ENCODE data around the gene NHSL1.

The NHSL1 gene

GRCh38 chr6:138467901-138468300, 31.4 kb downstream of the NHSL1 start:
- Histone ChIP-seq H3K27ac (ENCODE audit: low read length) (no peak overlapping the region), H2AFZ (ENCODE audit: low read depth, low read length) (no peak overlapping the region), H3K9me3 (ENCODE audit: insufficient read depth, low read length, severe bottlenecking) (no peaks in the 10 kb centered on the region), H3K36me3 (ENCODE audit: insufficient read depth, low read length) (no peaks in the 10 kb centered on the region), H3K4me3 (ENCODE audit: low read depth in 1 of 2, low read length in 2 of 2) (no peak overlapping the region), H3K9ac (ENCODE audit: low read depth, low read length) (no peak overlapping the region), H4K20me1 (ENCODE audit: insufficient read depth, low read length) (no peaks in the 10 kb centered on the region), H3K4me1 (ENCODE audit: insufficient read depth, low read length) (no peaks in the 10 kb centered on the region), H3K27me3 (ENCODE audit: insufficient read depth, low read length, poor library complexity) (no peaks in the 10 kb centered on the region), H3K4me2 (ENCODE audit: insufficient read depth, low read length) (no peak overlapping the region), H3K79me2 (ENCODE audit: insufficient read depth, low read length) (no peaks in the 10 kb centered on the region)
- TF ChIP-seq EZH2 (IDR thresholded peaks at IDR 0.05; ENCODE audit: borderline replicate concordance, low read depth, low read length, severe bottlenecking): no peak
- DNase-seq: no peak
- no peak for ATAC-seq (ENCODE audit: insufficient read depth, low read depth)

- ATAC-seq (ENCODE audit: insufficient read depth, low read depth) (no peak), DNase-seq (no peak)
- Histone ChIP-seq H3K9ac (ENCODE audit: low read depth, low read length) (no peak overlapping the region), H3K4me3 (ENCODE audit: low read depth in 1 of 2, low read length in 2 of 2) (no peak overlapping the region), H3K4me1 (ENCODE audit: insufficient read depth, low read length) (no peaks in the 10 kb centered on the region), H3K36me3 (ENCODE audit: insufficient read depth, low read length) (no peaks in the 10 kb centered on the region), H3K79me2 (ENCODE audit: insufficient read depth, low read length) (no peaks in the 10 kb centered on the region), H3K27me3 (ENCODE audit: insufficient read depth, low read length, poor library complexity) (no peaks in the 10 kb centered on the region), H3K4me2 (ENCODE audit: insufficient read depth, low read length) (no peak overlapping the region), H3K27ac (ENCODE audit: low read length) (no peak overlapping the region), H3K9me3 (ENCODE audit: insufficient read depth, low read length, severe bottlenecking) (no peaks in the 10 kb centered on the region), H4K20me1 (ENCODE audit: insufficient read depth, low read length) (no peaks in the 10 kb centered on the region), H2AFZ (ENCODE audit: low read depth, low read length) (no peak overlapping the region)
- TF ChIP-seq EZH2 (IDR thresholded peaks at IDR 0.05; ENCODE audit: borderline replicate concordance, low read depth, low read length, severe bottlenecking): no peak
- no peak for TF ChIP-seq CTCF (IDR thresholded peaks at IDR 0.05; ENCODE audit: borderline replicate concordance, extremely low read depth, low read length, poor library complexity, severe bottlenecking)
These were observed 34.2 kb downstream of the NHSL1 start for GRCh38 chr6:138465007-138465645.

- no peaks in the 10 kb centered on the region for H3K4me1 ChIP-seq (ENCODE audit: insufficient read depth, low read length)
- H3K79me2 ChIP-seq (ENCODE audit: insufficient read depth, low read length): no peaks in the 10 kb centered on the region
- H4K20me1 ChIP-seq (ENCODE audit: insufficient read depth, low read length): no peaks in the 10 kb centered on the region
- no peaks in the 10 kb centered on the region for H3K27me3 ChIP-seq (ENCODE audit: insufficient read depth, low read length, poor library complexity)
- TF ChIP-seq CTCF (IDR thresholded peaks at IDR 0.05; ENCODE audit: borderline replicate concordance, extremely low read depth, low read length, poor library complexity, severe bottlenecking) (no peak), EZH2 (IDR thresholded peaks at IDR 0.05; ENCODE audit: borderline replicate concordance, low read depth, low read length, severe bottlenecking) (no peak)
- no peak overlapping the region for H3K9ac ChIP-seq (ENCODE audit: low read depth, low read length)
- H2AFZ ChIP-seq (ENCODE audit: low read depth, low read length): no peak overlapping the region
- H3K27ac ChIP-seq (ENCODE audit: low read length): no peak overlapping the region
- no peak for ATAC-seq (ENCODE audit: insufficient read depth, low read depth)
- H3K4me2 ChIP-seq (ENCODE audit: insufficient read depth, low read length): no peak overlapping the region
- no peaks in the 10 kb centered on the region for H3K9me3 ChIP-seq (ENCODE audit: insufficient read depth, low read length, severe bottlenecking)
- H3K36me3 ChIP-seq (ENCODE audit: insufficient read depth, low read length): no peaks in the 10 kb centered on the region
- DNase-seq: no peak
- no peak overlapping the region for H3K4me3 ChIP-seq (ENCODE audit: low read depth in 1 of 2, low read length in 2 of 2)
These were observed 35.2 kb downstream of the NHSL1 start for GRCh38 chr6:138464085-138464484.

GRCh38 chr6:138461647-138462046, 37.6 kb downstream of the NHSL1 start:
- H3K4me3 ChIP-seq (ENCODE audit: low read depth in 1 of 2, low read length in 2 of 2): no peak overlapping the region
- H3K9me3 ChIP-seq (ENCODE audit: insufficient read depth, low read length, severe bottlenecking): no peaks in the 10 kb centered on the region
- H4K20me1 ChIP-seq (ENCODE audit: insufficient read depth, low read length): no peaks in the 10 kb centered on the region
- no peaks in the 10 kb centered on the region for H3K27me3 ChIP-seq (ENCODE audit: insufficient read depth, low read length, poor library complexity)
- H3K4me2 ChIP-seq (ENCODE audit: insufficient read depth, low read length): no peak overlapping the region
- no peak overlapping the region for H2AFZ ChIP-seq (ENCODE audit: low read depth, low read length)
- no peaks in the 10 kb centered on the region for H3K79me2 ChIP-seq (ENCODE audit: insufficient read depth, low read length)
- no peaks in the 10 kb centered on the region for H3K36me3 ChIP-seq (ENCODE audit: insufficient read depth, low read length)
- no peaks in the 10 kb centered on the region for H3K4me1 ChIP-seq (ENCODE audit: insufficient read depth, low read length)
- no peak for DNase-seq
- H3K9ac ChIP-seq (ENCODE audit: low read depth, low read length): no peak overlapping the region
- no peak for ATAC-seq (ENCODE audit: insufficient read depth, low read depth)
- no peak for TF ChIP-seq EZH2 (IDR thresholded peaks at IDR 0.05; ENCODE audit: borderline replicate concordance, low read depth, low read length, severe bottlenecking)
- no peak overlapping the region for H3K27ac ChIP-seq (ENCODE audit: low read length)
